Activated CD4-positive, alpha-beta T cell treated with anti-CD3 and anti-CD28 coated beads, Interleukin-2, amount 10 ng/mL, durations not matched to agents 7 days and 5 days (primary cell): ENCODE measurements around the gene FOXO1. TPM values are rescaled to one million over a fixed set of nuclear protein-coding genes. Genes with fewer than 3 reads are reported as not detected.
"Not testable (repeated sequence)": the region's sequence is repeated elsewhere in the genome, so short reads cannot be mapped to it uniquely, and the experiment has no call there.

Experiments used
- CTCF ChIA-PET: fragments of 350-600 bp; sonication (Branson Sonifier 250); formaldehyde crosslinking; loops from one replicate; lab custom pipeline; 2021; ENCODE audit warnings: antibody characterized with exemption; lab: Charles Lee
- POLR2A ChIA-PET: fragments of 350-600 bp; sonication (Branson Sonifier 250); formaldehyde crosslinking; loops from one replicate; lab custom pipeline; 2021; ENCODE audit warnings: antibody characterized with exemption; lab: Charles Lee
- DNase-seq: peaks from one replicate; pipeline ENCODE4 v3.0.0-alpha.2; 2020
- H3K27ac Mint-ChIP-seq: one replicate; pipeline ENCODE4 v1.8.0; 2021; ENCODE audit warnings: mild to moderate bottlenecking, moderate library complexity, mixed read lengths
- H3K27me3 Mint-ChIP-seq: one replicate; pipeline ENCODE4 v1.8.0; 2021; ENCODE audit warnings: mixed read lengths
- H3K36me3 Mint-ChIP-seq: one replicate; pipeline ENCODE4 v1.8.0; 2021; ENCODE audit warnings: low read depth, mixed read lengths
- H3K4me1 Mint-ChIP-seq: one replicate; pipeline ENCODE4 v1.8.0; 2021; ENCODE audit warnings: mixed read lengths
- H3K4me3 Mint-ChIP-seq: one replicate; pipeline ENCODE4 v1.8.0; 2021; ENCODE audit warnings: mild to moderate bottlenecking, moderate library complexity, mixed read lengths
- H3K9me3 Mint-ChIP-seq: one replicate; pipeline ENCODE4 v1.8.0; 2021; ENCODE audit warnings: mixed read lengths
- total RNA-seq, 2 experiments: library from RNA; stranded (reverse); gene quantifications; one replicate each; pipeline ENCODE4 v1.2.3, GENCODE V29; 2021

Gene FOXO1
- total RNA-seq, 2 experiments from 2014 or later: 40.3 to 46.5 TPM

DNA sequence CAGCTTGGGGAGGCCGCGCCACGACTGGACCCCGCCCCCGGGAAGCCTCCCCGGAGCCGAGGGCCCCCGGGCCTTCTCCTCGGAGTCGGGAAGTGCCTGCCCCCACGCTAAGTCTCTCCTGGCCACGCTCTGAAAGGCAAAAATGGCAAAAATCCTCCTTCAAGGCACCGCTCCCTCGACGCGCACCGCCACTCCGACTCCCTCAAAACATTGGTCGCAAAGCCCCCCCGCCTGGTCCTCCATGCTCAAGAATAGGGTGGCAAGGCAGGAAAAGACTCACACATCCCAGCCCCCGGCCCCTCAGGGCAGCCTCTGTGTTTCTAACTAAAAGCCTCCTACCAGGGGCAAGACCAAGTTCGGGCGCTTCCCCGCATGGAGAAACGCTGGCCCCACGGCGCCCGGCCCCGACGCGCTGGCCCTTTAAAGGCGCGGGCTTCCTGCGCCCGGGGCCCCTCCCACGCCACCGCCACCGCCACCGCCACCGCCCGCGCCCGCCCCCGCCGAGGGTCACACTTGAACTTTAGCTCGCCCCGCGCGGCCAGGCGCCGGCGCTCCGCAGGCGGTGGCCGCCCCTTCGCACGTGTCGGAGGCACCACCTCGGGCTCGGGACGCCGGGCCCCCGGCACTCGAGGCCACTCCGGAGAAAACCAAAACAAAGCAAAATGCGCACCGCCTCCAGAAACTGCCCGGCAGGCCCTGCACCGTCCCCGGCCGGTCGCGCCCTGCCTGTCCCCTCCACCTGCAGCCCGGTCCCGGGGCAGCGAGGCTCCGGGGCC lies 1.9 kb downstream of the FOXO1 start:
- ChIA-PET POLR2A (interaction anchor here (0.6 to 0.9 kb wide), 7 partner anchors 9 to 474 kb away, joined by 3 to 7 read pairs (median 3); no protein-coding TSS in a partner anchor), CTCF (interaction anchor here (0.6 to 2.1 kb wide), 3 partner anchors 9 to 474 kb away, joined by 3 to 9 read pairs (median 3); no protein-coding TSS in a partner anchor)
- Mint-ChIP-seq H3K9me3 (no peaks in the 10 kb centered on the region), H3K27ac (peak overlapping the region; percentile 96), H3K27me3 (no peaks in the 10 kb centered on the region), H3K36me3 (peaks cover 28% of the 10 kb centered on the region), H3K4me3 (peak overlapping the region; percentile 92), H3K4me1 (peaks cover 49% of the 10 kb centered on the region)
- DNase-seq: peak; percentile 72

DNA sequence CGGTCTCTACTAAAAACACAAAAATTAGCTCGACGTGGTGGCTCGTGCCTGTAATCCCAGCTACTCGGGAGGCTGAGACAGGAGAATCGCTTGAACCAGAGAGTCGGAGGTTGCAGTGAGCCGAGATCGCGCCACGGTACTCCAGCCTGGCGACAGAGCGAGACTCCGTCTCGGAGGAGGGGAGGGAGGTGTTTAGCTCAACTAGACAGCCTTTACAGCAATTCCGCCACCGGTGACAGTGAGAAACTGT lies 2.4 kb downstream of the FOXO1 start:
- peaks cover 51% of the 10 kb centered on the region for H3K4me1 Mint-ChIP-seq
- DNase-seq: peak; percentile 85
- CTCF ChIA-PET: interaction anchor here (0.6 to 2.1 kb wide), 3 partner anchors 9 to 474 kb away, joined by 3 to 9 read pairs (median 3); no protein-coding TSS in a partner anchor
- peak overlapping the region; percentile 92 for H3K4me3 Mint-ChIP-seq
- H3K27ac Mint-ChIP-seq: peak overlapping the region; percentile 96
- POLR2A ChIA-PET: interaction anchor here (0.6 to 0.9 kb wide), 5 partner anchors 9 to 474 kb away, joined by 3 to 7 read pairs (median 3); no protein-coding TSS in a partner anchor
- peaks cover 30% of the 10 kb centered on the region for H3K36me3 Mint-ChIP-seq
- H3K27me3 Mint-ChIP-seq, H3K9me3 Mint-ChIP-seq: not testable (repeated sequence)

DNA sequence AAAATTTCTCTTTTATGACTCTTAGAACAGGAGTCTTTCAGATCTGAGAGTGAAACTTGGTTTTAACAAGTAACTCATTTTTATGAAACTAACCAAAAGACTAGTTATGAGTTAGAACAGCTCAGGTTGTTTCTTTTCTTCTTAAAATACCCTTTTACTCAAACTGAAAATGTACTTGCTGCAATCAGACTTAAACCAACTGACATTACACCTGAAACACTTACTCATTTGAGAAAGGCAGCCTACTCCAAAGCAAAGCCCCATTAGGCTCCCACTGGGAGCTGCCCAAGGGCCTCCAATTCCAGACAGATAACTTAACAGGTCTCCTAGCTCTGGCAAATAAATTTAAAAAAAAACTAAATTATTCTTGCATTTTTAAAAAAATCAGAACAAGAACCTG lies 3.6 kb downstream of the FOXO1 start:
- peak overlapping the region; percentile 92 for H3K4me3 Mint-ChIP-seq
- ChIA-PET CTCF (no interaction called here), POLR2A (interaction anchor here (0.6 to 0.8 kb wide), 3 partner anchors 49 to 398 kb away, joined by 3 read pairs; partner anchors contain the start of gene ELF1)
- peaks cover 3% of the 10 kb centered on the region for H3K9me3 Mint-ChIP-seq
- peaks cover 37% of the 10 kb centered on the region for H3K36me3 Mint-ChIP-seq
- peaks cover 51% of the 10 kb centered on the region for H3K4me1 Mint-ChIP-seq
- H3K27me3 Mint-ChIP-seq: no peaks in the 10 kb centered on the region
- DNase-seq: no peak
- peak overlapping the region; percentile 96 for H3K27ac Mint-ChIP-seq

DNA sequence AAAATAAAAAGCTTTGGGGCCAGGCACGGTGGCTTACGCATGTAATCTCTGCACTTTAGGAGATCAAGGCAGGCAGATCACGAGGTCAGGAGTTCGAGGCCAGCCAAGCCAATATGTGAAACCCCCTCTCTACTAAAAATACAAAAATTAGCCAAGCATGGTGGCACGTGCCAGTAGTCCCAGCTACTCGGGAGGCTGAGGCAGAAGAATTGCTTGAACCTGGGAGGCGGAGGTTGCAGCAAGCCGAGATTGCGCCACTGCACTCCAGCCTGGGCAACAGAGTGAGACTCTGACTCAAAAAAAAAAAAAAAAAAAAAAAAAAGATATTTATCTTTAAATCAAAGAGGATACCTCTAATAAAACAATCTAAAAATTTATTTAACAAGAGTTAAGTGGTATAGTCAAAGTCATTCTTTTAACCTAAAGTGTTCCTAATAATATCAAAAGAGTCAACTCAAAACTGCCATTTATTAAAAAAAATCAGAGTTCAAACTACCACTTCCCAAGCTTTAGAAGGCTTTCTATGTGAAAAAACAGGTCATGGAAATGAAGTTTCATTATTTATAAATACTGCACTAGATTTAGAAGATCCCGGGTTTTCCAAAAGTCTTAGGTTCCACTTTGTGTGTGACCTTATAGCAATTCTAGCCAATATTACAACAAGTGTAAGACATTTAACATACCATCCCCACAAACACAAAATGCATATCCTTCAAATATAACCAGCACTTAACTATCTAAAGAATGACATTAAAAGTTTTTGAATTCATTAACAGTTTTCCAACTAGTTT lies 4.4 kb downstream of the FOXO1 start:
- Mint-ChIP-seq H3K27ac (peak overlapping the region; percentile 96), H3K27me3 (no peaks in the 10 kb centered on the region), H3K4me1 (peaks cover 52% of the 10 kb centered on the region), H3K4me3 (peak overlapping the region; percentile 92), H3K9me3 (peaks cover 3% of the 10 kb centered on the region), H3K36me3 (peaks cover 44% of the 10 kb centered on the region)
- no peak for DNase-seq
- CTCF ChIA-PET: interaction anchor here (0.6 to 1.3 kb wide), 3 partner anchors 14 to 714 kb away, joined by 3 read pairs; no protein-coding TSS in a partner anchor
- POLR2A ChIA-PET: interaction anchor here (0.7 to 0.8 kb wide), 2 partner anchors 49 to 357 kb away, joined by 3 read pairs; partner anchors contain the start of gene ELF1

DNA sequence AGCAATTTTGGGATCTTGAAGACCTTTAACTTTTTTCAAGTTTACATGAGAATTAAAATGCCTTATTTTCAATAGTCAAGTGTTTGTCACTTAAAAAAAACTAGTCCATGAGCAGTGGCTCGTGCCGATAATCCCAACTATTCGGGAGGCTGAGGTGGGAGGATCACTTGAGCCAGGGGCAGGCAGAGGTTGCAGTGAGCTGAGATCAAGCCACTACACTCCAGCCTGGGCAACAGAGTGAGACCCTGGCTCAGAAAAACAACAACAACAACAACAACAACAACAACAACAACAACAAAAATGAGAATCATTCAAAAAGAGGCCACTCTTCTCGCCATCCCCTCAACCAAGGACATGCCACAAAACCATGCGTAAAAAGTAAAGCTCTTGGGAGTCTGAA lies 5.7 kb downstream of the FOXO1 start:
- CTCF ChIA-PET: interaction anchor here (0.6 to 1.3 kb wide), 2 partner anchors 12 to 22 kb away, joined by 3 to 6 read pairs; no protein-coding TSS in a partner anchor
- H3K36me3 Mint-ChIP-seq: peaks cover 47% of the 10 kb centered on the region
- peaks cover 3% of the 10 kb centered on the region for H3K9me3 Mint-ChIP-seq

DNA sequence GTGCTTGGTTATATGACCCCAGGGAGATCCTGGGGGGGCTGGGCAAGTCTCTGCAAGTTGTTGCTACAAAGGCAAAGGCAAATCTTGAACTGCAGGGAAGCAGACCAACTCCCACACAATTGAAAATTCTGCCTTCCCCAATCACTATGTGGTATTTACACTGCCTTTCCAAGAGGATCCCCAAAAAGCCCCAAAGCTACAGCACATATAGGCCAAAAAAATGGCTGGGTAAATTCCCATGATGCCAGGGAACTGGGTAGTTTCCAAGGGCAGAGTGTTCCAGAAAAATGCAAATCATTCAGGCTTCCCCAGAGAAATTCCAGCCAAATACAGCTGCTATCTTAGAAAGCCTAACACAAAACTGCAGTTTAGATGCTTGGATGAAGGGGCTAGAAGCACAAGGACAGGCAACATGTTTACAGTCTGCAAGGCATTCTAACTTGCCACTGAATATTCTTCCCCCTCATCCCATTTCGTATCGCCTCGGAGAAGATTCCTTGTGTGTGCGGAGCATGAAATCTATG lies 6.2 kb downstream of the FOXO1 start:
- no peak overlapping the region for H3K27ac Mint-ChIP-seq
- peaks cover 3% of the 10 kb centered on the region for H3K9me3 Mint-ChIP-seq
- H3K27me3 Mint-ChIP-seq: no peaks in the 10 kb centered on the region
- no peak overlapping the region for H3K4me3 Mint-ChIP-seq
- ChIA-PET POLR2A (no interaction called here), CTCF (no interaction called here)
- peaks cover 66% of the 10 kb centered on the region for H3K4me1 Mint-ChIP-seq
- peaks cover 44% of the 10 kb centered on the region for H3K36me3 Mint-ChIP-seq
- no peak for DNase-seq

More for the DNA sequence above, 5.7 kb downstream of the FOXO1 start:
- POLR2A ChIA-PET: no interaction called here
- Mint-ChIP-seq H3K4me3 (no peak overlapping the region), H3K27ac (no peak overlapping the region), H3K4me1 (peaks cover 63% of the 10 kb centered on the region), H3K27me3 (no peaks in the 10 kb centered on the region)
- no peak for DNase-seq

DNA sequence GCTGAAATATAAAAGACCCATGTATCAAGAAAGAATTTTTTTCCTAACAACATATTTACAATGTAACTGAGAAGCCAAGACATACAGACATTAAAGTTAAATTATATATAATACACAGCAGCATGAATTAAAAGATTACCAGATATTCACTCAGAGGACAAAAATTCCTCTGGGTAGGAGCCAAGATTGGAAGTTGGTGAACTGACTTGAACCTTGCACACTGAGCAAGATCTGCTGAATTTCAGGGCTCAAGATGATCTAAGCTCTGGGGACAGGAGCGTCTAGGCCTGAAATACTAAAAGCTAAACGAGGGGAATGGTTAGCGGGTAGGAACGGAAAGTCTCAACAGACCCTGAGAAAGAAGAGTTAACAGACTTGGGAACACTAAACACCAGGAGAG lies 8.5 kb downstream of the FOXO1 start:
- CTCF ChIA-PET: no interaction called here
- peaks cover 3% of the 10 kb centered on the region for H3K9me3 Mint-ChIP-seq
- no peaks in the 10 kb centered on the region for H3K27me3 Mint-ChIP-seq
- POLR2A ChIA-PET: no interaction called here
- H3K4me3 Mint-ChIP-seq: no peak overlapping the region
- H3K36me3 Mint-ChIP-seq: peaks cover 38% of the 10 kb centered on the region
- DNase-seq: no peak
- peak overlapping the region; percentile 54 for H3K27ac Mint-ChIP-seq
- peaks cover 81% of the 10 kb centered on the region for H3K4me1 Mint-ChIP-seq

DNA sequence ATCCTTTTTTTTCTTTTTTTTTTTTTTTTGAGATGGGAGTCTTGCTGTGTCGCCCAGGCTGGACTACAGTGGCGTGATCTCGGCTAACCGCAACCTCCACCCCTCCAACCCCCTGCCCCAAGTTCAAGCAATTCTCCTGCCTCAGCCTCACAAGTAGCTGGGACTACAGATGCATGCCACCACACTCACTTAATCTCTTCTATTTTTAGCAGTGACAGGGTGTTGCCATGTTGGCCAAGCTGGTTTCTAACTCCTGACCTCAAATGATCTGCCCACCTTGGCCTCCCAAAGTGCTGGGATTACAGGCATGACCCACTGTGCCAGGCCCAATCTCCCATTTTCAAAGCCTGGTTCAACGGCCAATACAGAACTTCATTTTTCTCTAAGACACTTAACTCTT lies 9.1 kb downstream of the FOXO1 start:
- Mint-ChIP-seq H3K36me3 (peaks cover 40% of the 10 kb centered on the region), H3K27me3 (no peaks in the 10 kb centered on the region), H3K27ac (no peak overlapping the region), H3K9me3 (peaks cover 3% of the 10 kb centered on the region), H3K4me3 (no peak overlapping the region), H3K4me1 (peaks cover 81% of the 10 kb centered on the region)
- ChIA-PET POLR2A (no interaction called here), CTCF (no interaction called here)
- no peak for DNase-seq

DNA sequence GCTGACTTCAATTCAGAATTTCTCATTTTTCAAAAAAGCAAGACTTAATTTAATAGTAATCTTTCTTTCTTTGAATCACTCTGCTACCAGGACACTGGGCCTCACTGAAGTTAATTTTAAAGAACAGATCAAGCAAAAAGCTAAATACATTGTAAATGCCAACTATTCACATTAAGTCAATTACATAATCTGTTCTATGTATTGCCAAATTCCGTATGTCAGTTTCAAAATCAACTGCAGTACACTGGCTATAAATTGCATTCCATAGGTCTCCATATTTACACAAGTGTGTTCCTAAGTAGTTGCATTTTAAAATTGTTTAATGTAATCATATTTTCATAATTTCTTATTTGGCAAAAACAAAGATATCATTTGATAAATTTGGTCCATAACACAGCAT lies 10.1 kb downstream of the FOXO1 start:
- H3K36me3 Mint-ChIP-seq: peaks cover 44% of the 10 kb centered on the region
- POLR2A ChIA-PET: no interaction called here
- CTCF ChIA-PET: no interaction called here
- no peak for DNase-seq
- peaks cover 3% of the 10 kb centered on the region for H3K9me3 Mint-ChIP-seq
- H3K27me3 Mint-ChIP-seq: no peaks in the 10 kb centered on the region
- no peak overlapping the region for H3K4me3 Mint-ChIP-seq
- H3K4me1 Mint-ChIP-seq: peaks cover 82% of the 10 kb centered on the region
- no peak overlapping the region for H3K27ac Mint-ChIP-seq

DNA sequence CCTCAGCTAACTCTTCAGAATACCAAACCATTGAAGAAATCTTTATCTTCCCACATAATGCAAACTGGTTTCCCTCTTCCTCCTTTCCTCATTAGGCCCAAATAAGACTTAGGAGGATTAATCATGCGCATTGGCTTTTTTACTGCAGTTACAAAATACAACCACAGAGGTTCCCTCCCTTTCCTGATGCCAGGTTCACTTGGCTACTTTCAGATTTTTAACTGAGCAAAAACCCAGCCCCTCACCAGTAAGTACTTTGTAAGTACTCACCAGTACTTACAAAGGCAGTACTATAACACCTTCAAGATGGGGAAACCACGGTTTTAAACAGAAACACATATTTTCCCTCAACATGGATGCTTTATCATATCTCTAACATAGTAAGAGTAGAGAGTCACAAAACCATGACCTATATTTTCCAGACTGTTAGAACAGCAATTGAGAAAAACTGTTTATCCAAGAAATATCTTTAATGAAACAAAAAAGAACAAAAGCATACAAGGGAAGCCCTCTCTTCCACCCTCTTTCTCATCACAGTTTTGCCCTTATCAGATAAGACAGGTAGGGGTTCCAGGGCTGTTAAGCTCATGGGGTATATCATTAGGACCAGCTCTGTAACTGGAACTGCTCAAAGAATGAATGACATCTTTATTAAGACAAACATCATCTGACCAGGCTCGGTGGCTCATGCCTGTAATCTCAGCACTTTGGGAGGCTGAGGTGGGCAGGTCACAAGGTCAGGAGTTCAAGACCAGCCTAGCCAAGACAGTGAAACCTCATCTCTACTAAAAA lies 12.7 kb downstream of the FOXO1 start:
- Mint-ChIP-seq H3K27me3 (no peaks in the 10 kb centered on the region), H3K27ac (peak overlapping the region; percentile 72), H3K4me3 (peak overlapping the region; percentile 53), H3K9me3 (peaks cover 5% of the 10 kb centered on the region), H3K36me3 (peaks cover 32% of the 10 kb centered on the region), H3K4me1 (peaks cover 82% of the 10 kb centered on the region)
- POLR2A ChIA-PET: no interaction called here
- no peak for DNase-seq
- CTCF ChIA-PET: interaction anchor here (0.7 to 1.2 kb wide), 2 partner anchors 29 to 707 kb away, joined by 3 to 6 read pairs; no protein-coding TSS in a partner anchor

DNA sequence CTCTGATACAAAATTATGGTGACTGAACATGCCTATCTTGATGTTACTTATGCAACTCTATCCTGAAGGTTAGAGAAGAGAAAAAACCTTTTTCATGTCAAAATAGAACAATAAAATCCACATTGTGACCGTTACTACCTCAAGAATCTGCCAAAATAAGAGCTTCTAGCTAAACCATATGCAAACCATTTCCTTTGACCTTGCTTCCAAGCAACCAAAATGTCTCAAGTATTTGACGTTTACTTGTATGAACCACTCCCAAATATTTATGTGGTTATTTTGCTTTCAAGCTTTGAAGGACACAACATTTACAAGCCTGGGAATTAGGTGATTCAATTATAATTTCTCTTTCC lies 13.9 kb downstream of the FOXO1 start:
- POLR2A ChIA-PET: interaction anchor here (0.6 kb wide), 2 partner anchors 39 to 453 kb away, joined by 3 to 6 read pairs; no protein-coding TSS in a partner anchor
- no peaks in the 10 kb centered on the region for H3K27me3 Mint-ChIP-seq
- no peak for DNase-seq
- peaks cover 23% of the 10 kb centered on the region for H3K36me3 Mint-ChIP-seq
- H3K9me3 Mint-ChIP-seq: peaks cover 2% of the 10 kb centered on the region
- H3K4me1 Mint-ChIP-seq: peaks cover 84% of the 10 kb centered on the region
- CTCF ChIA-PET: interaction anchor here (0.5 to 1.2 kb wide), 5 partner anchors 14 to 219 kb away, joined by 3 to 4 read pairs (median 3); partner anchors contain the start of gene FOXO1
- H3K4me3 Mint-ChIP-seq: peak overlapping the region; percentile 11
- peak overlapping the region; percentile 72 for H3K27ac Mint-ChIP-seq
